Stomach smooth muscle (tissue), 2 donors: ENCODE data around the gene GNG14.
"Not testable (repeated sequence)": the region's sequence is repeated elsewhere in the genome, so short reads cannot be mapped to it uniquely, and the experiment has no call there.

Source experiments
- H3K27ac ChIP-seq: one replicate; pipeline ENCODE4 v1.7.0; 2013; ENCODE audit warnings: mild to moderate bottlenecking, low read length, inconsistent platforms
- H3K27me3 ChIP-seq, 2 donors: one replicate each; pipeline ENCODE4 v1.7.0; 2013; ENCODE audit warnings: low read length in 2 of 2; ENCODE audit not compliant: insufficient read depth in 2 of 2, control insufficient read depth in 1 of 2
- H3K36me3 ChIP-seq, 2 donors: one replicate each; pipeline ENCODE4 v1.7.0; 2013; ENCODE audit warnings: low read length in 2 of 2; ENCODE audit not compliant: control insufficient read depth in 2 of 2, insufficient read depth in 2 of 2
- H3K4me1 ChIP-seq: one replicate; pipeline ENCODE4 v1.7.0; 2013; ENCODE audit warnings: low read length; ENCODE audit not compliant: control insufficient read depth, insufficient read depth
- H3K4me3 ChIP-seq, 2 donors: one replicate each; pipeline ENCODE4 v1.7.0; 2013; ENCODE audit warnings: low read length in 2 of 2
- H3K9ac ChIP-seq, 2 donors: one replicate each; pipeline ENCODE4 v1.7.0; 2013; ENCODE audit warnings: low read length in 2 of 2, mild to moderate bottlenecking in 1 of 2
- H3K9me3 ChIP-seq, 2 donors: one replicate each; pipeline ENCODE4 v1.7.0; 2013; ENCODE audit warnings: low read length in 2 of 2; ENCODE audit not compliant: control insufficient read depth in 2 of 2
- donor health status: healthy.
- donor health status: Pancreatic carcinoma.

Gene GNG14

GRCh38 chr19:12678039-12678438, 9.8 kb upstream of the GNG14 start:
- not testable (repeated sequence) for H3K9ac ChIP-seq, H3K4me3 ChIP-seq, H3K27me3 ChIP-seq, H3K27ac ChIP-seq, H3K9me3 ChIP-seq
- H3K36me3 ChIP-seq, result peaks cover 33 to 48% of the 10 kb centered on the region in 2 donors
- peaks cover 13% of the 10 kb centered on the region for H3K4me1 ChIP-seq

GRCh38 chr19:12680034-12680433, 7.8 kb upstream of the GNG14 start:
- H3K36me3 ChIP-seq, result peaks cover 25 to 39% of the 10 kb centered on the region in 2 donors
- no peak overlapping the region for H3K9ac ChIP-seq
- no peaks in the 10 kb centered on the region for H3K27me3 ChIP-seq
- H3K27ac ChIP-seq, result no peak overlapping the region
- H3K9me3 ChIP-seq, result no peaks in the 10 kb centered on the region
- H3K4me1 ChIP-seq, result peaks cover 13% of the 10 kb centered on the region
- no peak overlapping the region for H3K4me3 ChIP-seq

GRCh38 chr19:12681074-12681987, 6.5 kb upstream of the GNG14 start, which contains the start of gene DHPS:
TSS of gene DHPS (minus strand) at chr19:12681880. CDS start at chr19:12681766, 114 bp downstream.
- peaks cover 20 to 28% of the 10 kb centered on the region in 2 donors for H3K36me3 ChIP-seq
- peak within 1 kb of the TSS; percentile 90 to 98 for H3K9ac ChIP-seq
- H3K4me3 ChIP-seq, result peak within 1 kb of the TSS; percentile 92 to 98
- peaks cover 12% of the 10 kb centered on the region for H3K4me1 ChIP-seq
- H3K27ac ChIP-seq, result peak within 1 kb of the TSS; percentile 94
- no peaks in the 10 kb centered on the region for H3K27me3 ChIP-seq
- H3K9me3 ChIP-seq, result no peaks in the 10 kb centered on the region

GRCh38 chr19:12685831-12686230, 2.0 kb upstream of the GNG14 start:
- no peak overlapping the region for H3K4me3 ChIP-seq
- H3K27ac ChIP-seq, result no peak overlapping the region
- H3K27me3 ChIP-seq, result no peaks in the 10 kb centered on the region
- H3K9ac ChIP-seq, result no peak overlapping the region
- no peaks in the 10 kb centered on the region for H3K4me1 ChIP-seq
- H3K36me3 ChIP-seq, result peaks cover 0 to 2% of the 10 kb centered on the region in 2 donors
- H3K9me3 ChIP-seq, result no peaks in the 10 kb centered on the region

GRCh38 chr19:12689012-12689411, 1.2 kb downstream of the GNG14 start:
- no peak overlapping the region for H3K4me3 ChIP-seq
- no peaks in the 10 kb centered on the region for H3K27me3 ChIP-seq
- H3K4me1 ChIP-seq, result no peaks in the 10 kb centered on the region
- no peak overlapping the region for H3K9ac ChIP-seq
- H3K9me3 ChIP-seq, result no peaks in the 10 kb centered on the region
- H3K27ac ChIP-seq, result no peak overlapping the region
- H3K36me3 ChIP-seq, result peaks cover 0 to 2% of the 10 kb centered on the region in 2 donors

- no peak overlapping the region for H3K9ac ChIP-seq
- peaks cover 0 to 2% of the 10 kb centered on the region in 2 donors for H3K36me3 ChIP-seq
- H3K9me3 ChIP-seq, result no peaks in the 10 kb centered on the region
- no peaks in the 10 kb centered on the region for H3K27me3 ChIP-seq
- H3K4me1 ChIP-seq, result no peaks in the 10 kb centered on the region
- no peak overlapping the region for H3K27ac ChIP-seq
- H3K4me3 ChIP-seq, result no peak overlapping the region
Observed at GRCh38 chr19:12689581-12690216, 1.9 kb downstream of the GNG14 start.

- Histone ChIP-seq H3K27ac (no peak overlapping the region), H3K9me3 (no peaks in the 10 kb centered on the region), H3K9ac (no peak overlapping the region), H3K27me3 (no peaks in the 10 kb centered on the region), H3K4me3 (no peak overlapping the region), H3K4me1 (peaks cover 18% of the 10 kb centered on the region), H3K36me3 (peaks cover 0 to 2% of the 10 kb centered on the region in 2 donors)
Observed at GRCh38 chr19:12692960-12693359, 5.2 kb downstream of the GNG14 start.

GRCh38 chr19:12694641-12695040, 6.8 kb downstream of the GNG14 start:
- Histone ChIP-seq H3K27me3 (no peaks in the 10 kb centered on the region), H3K9me3 (no peaks in the 10 kb centered on the region), H3K4me3 (no peak overlapping the region), H3K9ac (no peak overlapping the region), H3K27ac (no peak overlapping the region), H3K36me3 (peaks cover 0 to 3% of the 10 kb centered on the region in 2 donors), H3K4me1 (peaks cover 18% of the 10 kb centered on the region)

- H3K36me3 ChIP-seq, result peaks cover 0 to 3% of the 10 kb centered on the region in 2 donors
- peak overlapping the region in 1 of 2 donors; percentile 94 for H3K4me3 ChIP-seq
- no peaks in the 10 kb centered on the region for H3K9me3 ChIP-seq
- peaks cover 18% of the 10 kb centered on the region for H3K4me1 ChIP-seq
- H3K27me3 ChIP-seq, result no peaks in the 10 kb centered on the region
- peak overlapping the region in 1 of 2 donors; percentile 93 for H3K9ac ChIP-seq
- no peak overlapping the region for H3K27ac ChIP-seq
Observed at GRCh38 chr19:12695096-12695495, 7.3 kb downstream of the GNG14 start.

- Histone ChIP-seq H3K36me3 (peaks cover 0 to 3% of the 10 kb centered on the region in 2 donors), H3K27ac (no peak overlapping the region), H3K9ac (peak overlapping the region; percentile 42 to 93), H3K9me3 (no peaks in the 10 kb centered on the region), H3K27me3 (no peaks in the 10 kb centered on the region), H3K4me1 (peaks cover 18% of the 10 kb centered on the region), H3K4me3 (peak overlapping the region; percentile 88 to 94)
Observed at GRCh38 chr19:12695514-12695913, 7.7 kb downstream of the GNG14 start.
